ENCODE results near the gene IPO9. TPM values are rescaled to one million over a fixed set of nuclear protein-coding genes. Genes with fewer than 3 reads are reported as not detected.
"Not testable (repeated sequence)": the region's sequence is repeated elsewhere in the genome, so short reads cannot be mapped to it uniquely, and the experiment has no call there.

Gene IPO9
- total RNA-seq, 1 experiment from 2014 or later = 121 TPM

GRCh38 chr1:201838381-201838780, 9.4 kb downstream of the IPO9 start:
- H3K4me1 ChIP-seq (ENCODE audit: insufficient read depth, low read length, poor library complexity, severe bottlenecking) = peaks cover 12% of the 10 kb centered on the region
- no peaks in the 10 kb centered on the region for H3K9me3 ChIP-seq (ENCODE audit: low read depth, low read length, poor library complexity, severe bottlenecking)
- no peak overlapping the region for H3K4me3 ChIP-seq (ENCODE audit: low read depth, low read length, poor library complexity, severe bottlenecking)
- no TSS peak for BruUV-seq (replicated peaks)
- intact Hi-C loops (cut with micrococcal nuclease; ENCODE audit: unreplicated experiment) = no loop called here
- CTCF ChIA-PET = interaction anchor here (0.6 kb wide), 1 partner anchor 297 kb away, joined by 3 read pairs; no protein-coding TSS in a partner anchor
- no peak for TF ChIP-seq EZH2 (IDR thresholded peaks at IDR 0.05; ENCODE audit: borderline replicate concordance, low read depth, low read length, poor library complexity, severe bottlenecking)
- TF ChIP-seq, protein P1, sequence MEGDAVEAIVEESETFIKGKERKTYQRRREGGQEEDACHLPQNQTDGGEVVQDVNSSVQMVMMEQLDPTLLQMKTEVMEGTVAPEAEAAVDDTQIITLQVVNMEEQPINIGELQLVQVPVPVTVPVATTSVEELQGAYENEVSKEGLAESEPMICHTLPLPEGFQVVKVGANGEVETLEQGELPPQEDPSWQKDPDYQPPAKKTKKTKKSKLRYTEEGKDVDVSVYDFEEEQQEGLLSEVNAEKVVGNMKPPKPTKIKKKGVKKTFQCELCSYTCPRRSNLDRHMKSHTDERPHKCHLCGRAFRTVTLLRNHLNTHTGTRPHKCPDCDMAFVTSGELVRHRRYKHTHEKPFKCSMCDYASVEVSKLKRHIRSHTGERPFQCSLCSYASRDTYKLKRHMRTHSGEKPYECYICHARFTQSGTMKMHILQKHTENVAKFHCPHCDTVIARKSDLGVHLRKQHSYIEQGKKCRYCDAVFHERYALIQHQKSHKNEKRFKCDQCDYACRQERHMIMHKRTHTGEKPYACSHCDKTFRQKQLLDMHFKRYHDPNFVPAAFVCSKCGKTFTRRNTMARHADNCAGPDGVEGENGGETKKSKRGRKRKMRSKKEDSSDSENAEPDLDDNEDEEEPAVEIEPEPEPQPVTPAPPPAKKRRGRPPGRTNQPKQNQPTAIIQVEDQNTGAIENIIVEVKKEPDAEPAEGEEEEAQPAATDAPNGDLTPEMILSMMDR (conservative IDR thresholded peaks at IDR 0.05; ENCODE audit: low read depth, low read length) = no peak
- peaks cover 16% of the 10 kb centered on the region for H3K36me3 ChIP-seq (ENCODE audit: insufficient read depth, low read length, poor library complexity, severe bottlenecking)
- POLR2A ChIA-PET (ENCODE audit: low non-redundant PET) = interaction anchor here (0.7 kb wide), 1 partner anchor 323 kb away, joined by 12 read pairs; no protein-coding TSS in a partner anchor
- peak; percentile 13 for DNase-seq (ENCODE audit: low spot score)
- H3K27me3 ChIP-seq (replicated peaks; ENCODE audit: insufficient read depth, low read depth, low read length, poor library complexity) = no peaks in the 10 kb centered on the region
- H3K27ac ChIP-seq (ENCODE audit: low read depth, low read length, poor library complexity, severe bottlenecking) = no peak overlapping the region

GRCh38 chr1:201839089-201839488, 10.1 kb downstream of the IPO9 start:
- DNase-seq (ENCODE audit: low spot score); POLR2A ChIA-PET (ENCODE audit: low non-redundant PET); H3K9me3 ChIP-seq (ENCODE audit: low read depth, low read length, poor library complexity, severe bottlenecking); H3K27me3 ChIP-seq (replicated peaks; ENCODE audit: insufficient read depth, low read depth, low read length, poor library complexity); CTCF ChIA-PET; H3K4me3 ChIP-seq (ENCODE audit: low read depth, low read length, poor library complexity, severe bottlenecking); H3K27ac ChIP-seq (ENCODE audit: low read depth, low read length, poor library complexity, severe bottlenecking); BruUV-seq (replicated peaks); intact Hi-C loops (cut with micrococcal nuclease; ENCODE audit: unreplicated experiment): not testable (repeated sequence)
- Histone ChIP-seq H3K36me3 (ENCODE audit: insufficient read depth, low read length, poor library complexity, severe bottlenecking) (peaks cover 16% of the 10 kb centered on the region), H3K4me1 (ENCODE audit: insufficient read depth, low read length, poor library complexity, severe bottlenecking) (peaks cover 12% of the 10 kb centered on the region)

DNA sequence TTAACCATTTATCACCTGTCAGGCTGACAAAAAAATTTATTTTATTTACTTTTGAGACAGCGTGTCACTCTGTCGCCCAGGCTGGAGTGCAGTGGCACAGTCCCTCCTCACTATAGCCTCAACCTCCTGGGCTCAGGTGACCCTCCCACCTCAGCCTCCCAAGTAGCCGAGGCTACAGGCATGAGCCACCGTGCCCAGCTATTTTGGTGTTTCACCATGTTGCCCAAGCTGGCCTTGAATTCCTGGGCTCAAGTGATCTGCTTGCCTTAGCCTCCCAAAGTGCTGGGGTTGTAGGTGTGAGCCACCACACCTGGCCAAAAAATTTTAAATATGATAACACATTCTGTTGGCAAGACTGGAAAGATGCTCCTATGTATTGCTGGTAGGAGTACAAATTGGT, 11.1 kb downstream of the IPO9 start:
- DNase-seq (ENCODE audit: low spot score) = no peak
- POLR2A ChIA-PET (ENCODE audit: low non-redundant PET) = no interaction called here
- Histone ChIP-seq H3K4me3 (ENCODE audit: low read depth, low read length, poor library complexity, severe bottlenecking) (no peak overlapping the region), H3K36me3 (ENCODE audit: insufficient read depth, low read length, poor library complexity, severe bottlenecking) (peaks cover 11% of the 10 kb centered on the region), H3K27ac (ENCODE audit: low read depth, low read length, poor library complexity, severe bottlenecking) (no peak overlapping the region), H3K9me3 (ENCODE audit: low read depth, low read length, poor library complexity, severe bottlenecking) (no peaks in the 10 kb centered on the region), H3K27me3 (replicated peaks; ENCODE audit: insufficient read depth, low read depth, low read length, poor library complexity) (no peaks in the 10 kb centered on the region), H3K4me1 (ENCODE audit: insufficient read depth, low read length, poor library complexity, severe bottlenecking) (peaks cover 12% of the 10 kb centered on the region)
- CTCF ChIA-PET = no interaction called here
- TF ChIP-seq, protein P1 (conservative IDR thresholded peaks at IDR 0.05; ENCODE audit: low read depth, low read length) = no peak
- no peak for TF ChIP-seq EZH2 (IDR thresholded peaks at IDR 0.05; ENCODE audit: borderline replicate concordance, low read depth, low read length, poor library complexity, severe bottlenecking)
- BruUV-seq (replicated peaks) = no TSS peak
- intact Hi-C loops (cut with micrococcal nuclease; ENCODE audit: unreplicated experiment) = no loop called here

DNA sequence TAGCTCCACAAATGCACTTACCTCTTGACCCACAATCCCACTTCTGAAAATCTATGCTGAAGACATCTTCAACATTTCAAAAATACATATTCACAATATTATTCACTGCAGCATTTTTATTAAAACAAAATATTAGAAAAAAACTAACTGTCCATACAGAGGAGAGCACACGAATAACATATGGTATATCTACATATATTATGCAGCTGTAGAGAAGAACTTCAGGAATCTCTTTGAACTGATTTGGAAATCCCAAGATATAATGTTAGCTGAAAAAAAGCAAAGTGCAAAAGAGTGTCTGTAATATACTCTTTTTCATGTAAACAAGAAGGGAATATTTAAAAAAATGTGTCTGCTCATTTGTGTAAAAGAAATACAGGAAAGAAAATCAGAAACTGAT, 11.5 kb downstream of the IPO9 start:
- H3K4me3 ChIP-seq (ENCODE audit: low read depth, low read length, poor library complexity, severe bottlenecking) = no peak overlapping the region
- no peak for TF ChIP-seq EZH2 (IDR thresholded peaks at IDR 0.05; ENCODE audit: borderline replicate concordance, low read depth, low read length, poor library complexity, severe bottlenecking)
- TF ChIP-seq, protein P1 (conservative IDR thresholded peaks at IDR 0.05; ENCODE audit: low read depth, low read length) = no peak
- BruUV-seq (replicated peaks) = no TSS peak
- no peaks in the 10 kb centered on the region for H3K9me3 ChIP-seq (ENCODE audit: low read depth, low read length, poor library complexity, severe bottlenecking)
- no peaks in the 10 kb centered on the region for H3K27me3 ChIP-seq (replicated peaks; ENCODE audit: insufficient read depth, low read depth, low read length, poor library complexity)
- no peak for DNase-seq (ENCODE audit: low spot score)
- intact Hi-C loops (cut with micrococcal nuclease; ENCODE audit: unreplicated experiment) = no loop called here
- POLR2A ChIA-PET (ENCODE audit: low non-redundant PET) = no interaction called here
- peaks cover 12% of the 10 kb centered on the region for H3K4me1 ChIP-seq (ENCODE audit: insufficient read depth, low read length, poor library complexity, severe bottlenecking)
- H3K36me3 ChIP-seq (ENCODE audit: insufficient read depth, low read length, poor library complexity, severe bottlenecking) = peaks cover 7% of the 10 kb centered on the region
- no peak overlapping the region for H3K27ac ChIP-seq (ENCODE audit: low read depth, low read length, poor library complexity, severe bottlenecking)
- CTCF ChIA-PET = no interaction called here

Measured in A673 (cell line).